Measurements from ENCODE around the gene REC8. TPM values are rescaled to one million over a fixed set of nuclear protein-coding genes. Genes with fewer than 3 reads are reported as not detected.
"Not testable (repeated sequence)": the region's sequence is repeated elsewhere in the genome, so short reads cannot be mapped to it uniquely, and the experiment has no call there.

The REC8 gene
- polyA plus RNA-seq, 4 donors = 28.0 to 100 (median 57.9) TPM

GRCh38 chr14:24198814-24199524 is 27.1 kb downstream of the REC8 start:
- no peak for DNase-seq (ENCODE audit: low read depth in 4 of 4, low spot score in 3 of 4)

- not testable (repeated sequence) for DNase-seq (ENCODE audit: low read depth in 4 of 4, low spot score in 3 of 4)
These were observed 30.7 kb downstream of the REC8 start for GRCh38 chr14:24202538-24202937.

- not testable (repeated sequence) for DNase-seq (ENCODE audit: low read depth in 4 of 4, low spot score in 3 of 4)
These were observed 31.5 kb downstream of the REC8 start for GRCh38 chr14:24203249-24203886.

- no peak for DNase-seq (ENCODE audit: low read depth in 4 of 4, low spot score in 3 of 4)
These were observed 32.6 kb downstream of the REC8 start for GRCh38 chr14:24204163-24205146.

GRCh38 chr14:24206260-24207103 is 34.6 kb downstream of the REC8 start:
- DNase-seq (ENCODE audit: low read depth in 4 of 4, low spot score in 3 of 4) = no peak

- DNase-seq (ENCODE audit: low read depth in 4 of 4, low spot score in 3 of 4) = no peak
These were observed 35.2 kb downstream of the REC8 start for GRCh38 chr14:24207104-24207551.

- DNase-seq (ENCODE audit: low read depth in 4 of 4, low spot score in 3 of 4) = no peak
These were observed 35.7 kb downstream of the REC8 start for GRCh38 chr14:24207625-24208024.

- no peak for DNase-seq (ENCODE audit: low read depth in 4 of 4, low spot score in 3 of 4)
These were observed 39.4 kb downstream of the REC8 start for GRCh38 chr14:24211311-24211710.

- peak; percentile 88 to 95 (median 92) for DNase-seq (ENCODE audit: low read depth in 4 of 4, low spot score in 3 of 4)
These were observed 41.3 kb downstream of the REC8 start, which contains the start of gene CHMP4A for GRCh38 chr14:24212924-24213865. Gene CHMP4A (minus strand): TSS chr14:24213488. CDS start chr14:24213439, 49 bp downstream.

GRCh38 chr14:24213866-24214662 is 42.2 kb downstream of the REC8 start:
- DNase-seq (ENCODE audit: low read depth in 4 of 4, low spot score in 3 of 4) = no peak

GRCh38 chr14:24215495-24216344 is 43.8 kb downstream of the REC8 start, which contains the start of gene MDP1:
Gene MDP1 (minus strand): TSS chr14:24216066. CDS start chr14:24215955, 111 bp downstream.
- DNase-seq (ENCODE audit: low read depth in 4 of 4, low spot score in 3 of 4) = peak in 3 of 4 donors; percentile 68 to 75 (median 71)

- no peak for DNase-seq (ENCODE audit: low read depth in 4 of 4, low spot score in 3 of 4)
These were observed 44.4 kb downstream of the REC8 start for GRCh38 chr14:24216345-24216699.

- DNase-seq (ENCODE audit: low read depth in 4 of 4, low spot score in 3 of 4) = not testable (repeated sequence)
These were observed 45.0 kb downstream of the REC8 start for GRCh38 chr14:24216876-24217275.

- no peak for DNase-seq (ENCODE audit: low read depth in 4 of 4, low spot score in 3 of 4)
These were observed 47.2 kb downstream of the REC8 start for GRCh38 chr14:24219080-24219479.

- no peak for DNase-seq (ENCODE audit: low read depth in 4 of 4, low spot score in 3 of 4)
These were observed 47.6 kb downstream of the REC8 start for GRCh38 chr14:24219521-24219920.

- DNase-seq (ENCODE audit: low read depth in 4 of 4, low spot score in 3 of 4) = not testable (repeated sequence)
These were observed 51.1 kb downstream of the REC8 start for GRCh38 chr14:24222987-24223386.

- no peak for DNase-seq (ENCODE audit: low read depth in 4 of 4, low spot score in 3 of 4)
These were observed 52.8 kb downstream of the REC8 start for GRCh38 chr14:24224618-24225071.

All from left renal pelvis (tissue), 4 donors.